Gastrocnemius medialis (tissue), 4 donors: Measurements from ENCODE around the gene MFRP. TPM values are rescaled to one million over a fixed set of nuclear protein-coding genes. Genes with fewer than 3 reads are reported as not detected.

Source experiments
- ATAC-seq, 2 donors: fragments of 150-250 bp; one replicate each; pipeline ENCODE4 v1.9.1; 2016
- DNase-seq, 2 donors: peaks; one replicate each; pipeline ENCODE4 v3.0.0-alpha.2; 2019
- H3K27ac ChIP-seq, 4 donors: fragments of 200-600 bp; sonication (generic); 1 replicate in 1 of 4; 2 replicates in 3 of 4; pipeline ENCODE4 v1.5.1; 2016 to 2018; ENCODE audit warnings: mild to moderate bottlenecking in 2 of 4, moderate library complexity in 1 of 4
- H3K27me3 ChIP-seq, 3 donors: fragments of 200-600 bp; sonication (generic) in 2 of 3; 1 replicate in 1 of 3; 2 replicates in 2 of 3; pipeline versions ENCODE4 v1.5.1 to v1.6.0; 2016 to 2019; ENCODE audit warnings: mild to moderate bottlenecking in 1 of 3, moderate library complexity in 1 of 3
- H3K36me3 ChIP-seq, 2 donors: fragments of 200-600 bp; sonication (generic) in 1 of 2; one replicate each; pipeline ENCODE4 v1.5.1; 2017 to 2018
- H3K4me1 ChIP-seq, 2 donors: fragments of 200-600 bp; sonication (generic) in 1 of 2; one replicate each; pipeline ENCODE4 v1.5.1; 2016 to 2017; ENCODE audit warnings: mild to moderate bottlenecking in 2 of 2
- H3K4me3 ChIP-seq, 4 donors: fragments of 200-600 bp; sonication (generic) in 3 of 4; 1 replicate in 1 of 4; 2 replicates in 3 of 4; pipeline ENCODE4 v1.5.1; 2016 to 2019; ENCODE audit warnings: mild to moderate bottlenecking in 2 of 4
- H3K9me3 ChIP-seq, 3 donors: fragments of 200-600 bp; sonication (generic) in 2 of 3; 1 replicate in 1 of 3; 2 replicates in 2 of 3; pipeline ENCODE4 v1.5.1; 2016 to 2019
- POLR2A ChIP-seq, 2 donors: fragments of 450-650 bp; IDR thresholded peaks; one replicate each; pipeline ENCODE4 v1.6.1; 2017; ENCODE audit warnings: antibody characterized with exemption in 2 of 2, mild to moderate bottlenecking in 2 of 2, moderate library complexity in 2 of 2
- in situ Hi-C, 4 donors: fragments of 200-750 bp; cut with MboI; loops; one replicate each; pipeline versions ENCODE4 v1.15.0 to v1.8.0; 2017; ENCODE audit warnings: low sequenced_read_pairs in 4 of 4
- intact Hi-C: fragments of 100-400 bp; cut with DNase I; formaldehyde crosslinking; loops from one replicate; pipeline ENCODE4 v1.15.1; 2023; ENCODE audit warnings: low total_unique reads
- total RNA-seq, 4 donors: library from RNA; depleted of rRNA; stranded (reverse); fragments of >200 nt; gene quantifications; one replicate each; pipeline versions ENCODE4 v1.1.0 to v1.2.3, GENCODE V29; 2016
- TF ChIP-seq, protein P1 (sequence below), 5 experiments: fragments of 450-650 bp in 3 of 5; fragments of 200-600 bp in 2 of 5; sonication (generic) in 2 of 5; IDR thresholded peaks in 4 of 5; conservative IDR thresholded peaks in 1 of 5; 1 replicate in 4 of 5; 2 replicates in 1 of 5; pipeline ENCODE4 v1.5.1; 2016 to 2019; ENCODE audit warnings: antibody characterized with exemption in 5 of 5, mild to moderate bottlenecking in 3 of 5, moderate library complexity in 3 of 5

The MFRP gene
- total RNA-seq, 4 donors from 2014 or later = not detected

DNA sequence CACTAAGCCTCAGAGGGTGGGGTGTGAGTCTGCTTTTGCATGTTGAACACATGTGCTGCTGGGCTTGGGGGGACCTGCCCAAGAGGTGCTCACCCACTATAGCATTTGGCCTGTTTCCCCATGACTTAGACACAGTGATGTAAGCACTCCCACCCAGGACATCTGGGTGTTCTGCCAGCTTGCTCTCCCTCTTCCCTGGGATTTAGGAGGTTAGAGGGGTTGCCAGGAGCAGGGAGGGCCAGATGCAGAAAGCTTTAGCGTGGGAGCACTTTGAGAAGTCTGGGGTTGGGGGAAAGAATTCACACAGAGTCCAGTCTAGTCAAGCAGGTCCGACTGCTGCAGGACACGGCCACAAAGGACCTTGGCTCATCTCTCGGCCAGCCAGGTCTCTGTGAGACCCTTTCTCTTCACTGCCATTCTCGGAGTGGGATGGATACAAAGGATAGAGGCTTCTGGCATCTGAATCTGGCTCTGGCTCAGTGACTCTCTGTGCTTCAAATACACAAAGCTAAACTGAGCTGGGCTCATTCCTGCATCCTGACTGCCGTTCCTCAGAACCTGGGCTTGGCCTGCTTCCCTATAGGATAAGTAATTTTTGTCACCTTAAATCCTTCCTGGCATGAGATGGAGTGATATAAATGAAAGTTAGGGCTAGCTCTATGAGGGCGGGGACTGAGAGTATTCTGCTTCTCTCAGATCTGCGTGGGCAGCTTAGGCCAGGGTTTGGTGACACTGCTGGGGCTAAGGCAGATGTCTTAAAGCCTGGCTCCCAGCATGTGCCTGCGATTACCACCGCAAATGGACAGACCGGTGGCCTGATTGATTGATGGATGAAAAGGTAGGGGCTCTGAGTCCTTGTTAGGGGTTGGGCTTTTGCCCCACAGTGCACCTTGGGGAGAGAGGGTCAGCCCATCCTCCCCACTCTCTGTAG is 20.4 kb upstream of the MFRP start:
- no peak overlapping the region for H3K4me3 ChIP-seq
- no peak for ATAC-seq

GRCh38 chr11:119365071-119365591 is 18.6 kb upstream of the MFRP start:
- Histone ChIP-seq H3K27me3 (no peaks in the 10 kb centered on the region), H3K36me3 (no peaks in the 10 kb centered on the region), H3K27ac (peak overlapping the region; percentile 96 to 99 (median 98)), H3K9me3 (no peaks in the 10 kb centered on the region), H3K4me3 (peak overlapping the region; percentile 49 to 75 (median 64)), H3K4me1 (peaks cover 74 to 91% of the 10 kb centered on the region in 2 donors)
- intact Hi-C loops = no loop called here
- TF ChIP-seq, protein P1, sequence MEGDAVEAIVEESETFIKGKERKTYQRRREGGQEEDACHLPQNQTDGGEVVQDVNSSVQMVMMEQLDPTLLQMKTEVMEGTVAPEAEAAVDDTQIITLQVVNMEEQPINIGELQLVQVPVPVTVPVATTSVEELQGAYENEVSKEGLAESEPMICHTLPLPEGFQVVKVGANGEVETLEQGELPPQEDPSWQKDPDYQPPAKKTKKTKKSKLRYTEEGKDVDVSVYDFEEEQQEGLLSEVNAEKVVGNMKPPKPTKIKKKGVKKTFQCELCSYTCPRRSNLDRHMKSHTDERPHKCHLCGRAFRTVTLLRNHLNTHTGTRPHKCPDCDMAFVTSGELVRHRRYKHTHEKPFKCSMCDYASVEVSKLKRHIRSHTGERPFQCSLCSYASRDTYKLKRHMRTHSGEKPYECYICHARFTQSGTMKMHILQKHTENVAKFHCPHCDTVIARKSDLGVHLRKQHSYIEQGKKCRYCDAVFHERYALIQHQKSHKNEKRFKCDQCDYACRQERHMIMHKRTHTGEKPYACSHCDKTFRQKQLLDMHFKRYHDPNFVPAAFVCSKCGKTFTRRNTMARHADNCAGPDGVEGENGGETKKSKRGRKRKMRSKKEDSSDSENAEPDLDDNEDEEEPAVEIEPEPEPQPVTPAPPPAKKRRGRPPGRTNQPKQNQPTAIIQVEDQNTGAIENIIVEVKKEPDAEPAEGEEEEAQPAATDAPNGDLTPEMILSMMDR (IDR thresholded peaks at IDR 0.05 in 4 of 5, conservative IDR thresholded peaks at IDR 0.05 in 1 of 5) = peak in 3 of 5 experiments; percentile 37 to 54 (median 42)
- TF ChIP-seq POLR2A (IDR thresholded peaks at IDR 0.05) = peak; percentile 59 to 66
- in situ Hi-C loops = no loop called here
- DNase-seq = peak; percentile 67 to 82
- ATAC-seq = peak; percentile 40 to 56

More for the DNA sequence above, 20.4 kb upstream of the MFRP start:
- H3K36me3 ChIP-seq = no peaks in the 10 kb centered on the region
- H3K9me3 ChIP-seq = no peaks in the 10 kb centered on the region
- in situ Hi-C loops (no loop called here), intact Hi-C loops (no loop called here)
- H3K27ac ChIP-seq = peak overlapping the region; percentile 96 to 99 (median 98)
- TF ChIP-seq, protein P1 (IDR thresholded peaks at IDR 0.05 in 4 of 5, conservative IDR thresholded peaks at IDR 0.05 in 1 of 5) = no peak
- no peak for TF ChIP-seq POLR2A (IDR thresholded peaks at IDR 0.05)
- DNase-seq = no peak
- peaks cover 80 to 93% of the 10 kb centered on the region in 2 donors for H3K4me1 ChIP-seq
- no peaks in the 10 kb centered on the region for H3K27me3 ChIP-seq

- Histone ChIP-seq H3K36me3 (peaks cover 0 to 9% of the 10 kb centered on the region in 2 donors), H3K4me1 (peaks cover 71 to 89% of the 10 kb centered on the region in 2 donors), H3K27ac (peak overlapping the region; percentile 96 to 99 (median 98)), H3K27me3 (no peaks in the 10 kb centered on the region), H3K4me3 (peak overlapping the region; percentile 67 to 75 (median 74)), H3K9me3 (no peaks in the 10 kb centered on the region)
- intact Hi-C loops (no loop called here), in situ Hi-C loops (no loop called here)
- DNase-seq (peak in 1 of 2 donors; percentile 74), ATAC-seq (peak; percentile 5 to 6)
- TF ChIP-seq, protein P1 (IDR thresholded peaks at IDR 0.05 in 4 of 5, conservative IDR thresholded peaks at IDR 0.05 in 1 of 5) = no peak
- TF ChIP-seq POLR2A (IDR thresholded peaks at IDR 0.05) = peak; percentile 97 to 98
Measured at GRCh38 chr11:119363851-119364590, 17.5 kb upstream of the MFRP start.

DNA sequence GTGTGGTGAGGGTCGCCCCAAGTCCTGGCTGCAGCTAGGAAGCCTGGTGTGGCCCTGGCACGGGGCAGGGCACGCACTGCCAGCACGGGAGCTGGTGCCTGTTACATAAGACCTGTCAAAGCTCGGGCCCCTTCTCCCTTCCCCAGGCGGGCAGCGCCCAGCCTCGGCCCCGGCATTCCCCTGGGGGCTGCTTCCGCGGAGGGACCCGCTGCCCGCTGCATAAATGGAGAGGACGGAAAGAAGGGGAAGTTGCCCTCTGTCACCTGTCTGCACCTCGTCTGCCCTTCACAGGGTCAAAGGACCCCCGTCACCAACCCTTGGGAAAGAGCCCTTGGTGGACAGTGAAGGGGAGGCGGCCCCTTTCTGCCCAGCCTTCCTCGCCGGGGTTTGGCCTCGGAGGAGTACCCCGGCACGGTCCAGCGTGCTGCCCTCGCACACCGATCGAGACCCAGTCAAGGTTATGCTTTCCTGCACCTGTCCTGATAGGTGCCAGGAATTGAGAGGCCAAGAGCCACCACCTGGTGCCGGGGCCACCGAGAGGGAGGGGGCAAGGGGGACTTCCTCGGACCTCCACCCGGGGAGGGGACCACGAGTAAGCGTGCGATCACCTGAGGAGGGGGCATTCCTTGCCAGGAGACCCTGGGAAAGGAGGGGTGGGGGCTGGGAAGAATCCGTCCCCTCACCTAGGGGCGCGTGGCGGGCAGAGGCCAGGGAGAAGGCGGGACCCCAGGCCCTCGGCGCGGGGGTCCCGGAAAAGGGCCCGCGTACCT is 16.8 kb upstream of the MFRP start:
- intact Hi-C loops = no loop called here
- Histone ChIP-seq H3K4me3 (peak overlapping the region; percentile 67 to 75 (median 74)), H3K36me3 (peaks cover 0 to 16% of the 10 kb centered on the region in 2 donors), H3K27ac (peak overlapping the region; percentile 96 to 99 (median 98)), H3K9me3 (no peaks in the 10 kb centered on the region), H3K4me1 (peaks cover 63 to 82% of the 10 kb centered on the region in 2 donors), H3K27me3 (no peaks in the 10 kb centered on the region)
- TF ChIP-seq, protein P1 (IDR thresholded peaks at IDR 0.05 in 4 of 5, conservative IDR thresholded peaks at IDR 0.05 in 1 of 5) = no peak
- TF ChIP-seq POLR2A (IDR thresholded peaks at IDR 0.05) = peak; percentile 33 to 61
- ATAC-seq (no peak), DNase-seq (peak in 1 of 2 donors; percentile 69)
- in situ Hi-C loops = no loop called here
